ENCODE measurements around the gene MRPS2. TPM values are rescaled to one million over a fixed set of nuclear protein-coding genes. Genes with fewer than 3 reads are reported as not detected.
"Not testable (repeated sequence)": the region's sequence is repeated elsewhere in the genome, so short reads cannot be mapped to it uniquely, and the experiment has no call there.

MRPS2 gene
- total and polyA plus RNA-seq, 8 donors: 21.9 to 43.3 (median 38.0) TPM

GRCh38 chr9:135531096-135531495 is 30.6 kb downstream of the MRPS2 start:
- no peak for TF ChIP-seq CTCF (IDR thresholded peaks at IDR 0.05)
- Histone ChIP-seq H3K27me3 (peaks cover 0 to 42% of the 10 kb centered on the region in 2 donors), H3K36me3 (no peaks in the 10 kb centered on the region), H3K9me3 (no peaks in the 10 kb centered on the region), H3K27ac (no peak overlapping the region), H3K4me3 (no peak overlapping the region), H3K4me1 (no peaks in the 10 kb centered on the region)
- ATAC-seq: no peak
- no peak for DNase-seq
- intact Hi-C loops (cut with DNase I): no loop called here

GRCh38 chr9:135533113-135533512 is 32.6 kb downstream of the MRPS2 start:
- no peak overlapping the region for H3K4me3 ChIP-seq
- intact Hi-C loops (cut with DNase I): no loop called here
- H3K27ac ChIP-seq: no peak overlapping the region

GRCh38 chr9:135533674-135534073 is 33.2 kb downstream of the MRPS2 start:
- no peak for DNase-seq
- no peak overlapping the region for H3K4me3 ChIP-seq
- no peaks in the 10 kb centered on the region for H3K9me3 ChIP-seq
- intact Hi-C loops (cut with DNase I): no loop called here
- no peaks in the 10 kb centered on the region for H3K36me3 ChIP-seq
- no peak overlapping the region for H3K27ac ChIP-seq
- peaks cover 0 to 32% of the 10 kb centered on the region in 2 donors for H3K27me3 ChIP-seq
- no peak for TF ChIP-seq CTCF (IDR thresholded peaks at IDR 0.05)
- ATAC-seq: no peak
- no peaks in the 10 kb centered on the region for H3K4me1 ChIP-seq

More at GRCh38 chr9:135533113-135533512, 32.6 kb downstream of the MRPS2 start:
- H3K4me1 ChIP-seq: no peaks in the 10 kb centered on the region
- no peaks in the 10 kb centered on the region for H3K9me3 ChIP-seq
- no peaks in the 10 kb centered on the region for H3K36me3 ChIP-seq
- no peak for DNase-seq
- peaks cover 0 to 32% of the 10 kb centered on the region in 2 donors for H3K27me3 ChIP-seq
- TF ChIP-seq CTCF (IDR thresholded peaks at IDR 0.05): no peak
- no peak for ATAC-seq

- H3K9me3 ChIP-seq; ATAC-seq; H3K36me3 ChIP-seq; intact Hi-C loops (cut with DNase I); H3K27ac ChIP-seq; H3K4me3 ChIP-seq; DNase-seq; H3K4me1 ChIP-seq: not testable (repeated sequence)
- H3K27me3 ChIP-seq: peaks cover 0 to 32% of the 10 kb centered on the region in 2 donors
Measured at GRCh38 chr9:135534192-135534711, 33.8 kb downstream of the MRPS2 start.

GRCh38 chr9:135534826-135535225 is 34.3 kb downstream of the MRPS2 start:
- H3K36me3 ChIP-seq; H3K4me3 ChIP-seq; ATAC-seq; H3K4me1 ChIP-seq; H3K27ac ChIP-seq; H3K9me3 ChIP-seq; DNase-seq; intact Hi-C loops (cut with DNase I): not testable (repeated sequence)
- peaks cover 0 to 35% of the 10 kb centered on the region in 2 donors for H3K27me3 ChIP-seq

GRCh38 chr9:135535631-135536030 is 35.1 kb downstream of the MRPS2 start:
- H3K27me3 ChIP-seq: peaks cover 0 to 39% of the 10 kb centered on the region in 2 donors
- intact Hi-C loops (cut with DNase I); H3K36me3 ChIP-seq; DNase-seq; ATAC-seq; H3K9me3 ChIP-seq; H3K4me3 ChIP-seq; H3K4me1 ChIP-seq; H3K27ac ChIP-seq: not testable (repeated sequence)

- Histone ChIP-seq H3K27ac (no peak overlapping the region), H3K36me3 (no peaks in the 10 kb centered on the region), H3K9me3 (no peaks in the 10 kb centered on the region), H3K27me3 (peaks cover 0 to 35% of the 10 kb centered on the region in 2 donors), H3K4me3 (no peak overlapping the region), H3K4me1 (no peaks in the 10 kb centered on the region)
- intact Hi-C loops (cut with DNase I): no loop called here
- TF ChIP-seq CTCF (IDR thresholded peaks at IDR 0.05): no peak
- DNase-seq (no peak), ATAC-seq (no peak)
Measured at GRCh38 chr9:135536216-135536615, 35.7 kb downstream of the MRPS2 start.

- not testable (repeated sequence) for DNase-seq, H3K9me3 ChIP-seq
Measured at GRCh38 chr9:135543262-135543894, 42.9 kb downstream of the MRPS2 start.

More at GRCh38 chr9:135543262-135543894, 42.9 kb downstream of the MRPS2 start:
- peaks cover 0 to 14% of the 10 kb centered on the region in 2 donors for H3K27me3 ChIP-seq
- H3K4me3 ChIP-seq; H3K36me3 ChIP-seq; ATAC-seq; H3K27ac ChIP-seq; H3K4me1 ChIP-seq; intact Hi-C loops (cut with DNase I): not testable (repeated sequence)

All from left lung (tissue), 10 donors.